OCI-LY3 (cell line): ENCODE measurements around the gene IFNA17.
"Not testable (repeated sequence)": the region's sequence is repeated elsewhere in the genome, so short reads cannot be mapped to it uniquely, and the experiment has no call there.

Experiments
- H2AFZ ChIP-seq: fragments of 200-600, 300-600 bp; shearing (Covaris generic); 2 replicates; pipeline ENCODE4 v1.6.0; 2014; ENCODE audit warnings: antibody characterized with exemption, low read depth, low read length
- H3K27ac ChIP-seq: fragments of 200-600, 300-600 bp; sonication (generic); 2 replicates; pipeline ENCODE4 v1.5.1; 2014; ENCODE audit warnings: mild to moderate bottlenecking, low read length, moderate library complexity, mixed read lengths
- H3K27me3 ChIP-seq: fragments of 200-600, 300-600 bp; sonication (generic); 2 replicates; pipeline ENCODE4 v1.6.1; 2014; ENCODE audit warnings: low read depth, low read length, mixed read lengths
- H3K36me3 ChIP-seq: fragments of 200-600, 300-600 bp; sonication (generic); replicated peaks from 2 replicates; pipeline ENCODE3; 2014; ENCODE audit warnings: low read depth, low read length, mixed read lengths
- H3K4me1 ChIP-seq: fragments of 300-600, 200-600 bp; sonication (generic); 2 replicates; pipeline ENCODE4 v1.6.1; 2014; ENCODE audit warnings: low read length, mixed read lengths
- H3K4me2 ChIP-seq: fragments of 200-600, 300-600 bp; sonication (generic); 2 replicates; pipeline ENCODE4 v1.6.1; 2014; ENCODE audit warnings: low read length, mixed read lengths
- H3K4me3 ChIP-seq: fragments of 300-600, 200-600 bp; sonication (generic); 2 replicates; pipeline ENCODE4 v1.5.1; 2014; ENCODE audit warnings: antibody characterized with exemption, mild to moderate bottlenecking, low read length, moderate library complexity
- H3K79me2 ChIP-seq: fragments of 300-600, 200-600 bp; shearing (Covaris generic); 2 replicates; pipeline ENCODE4 v1.6.1; 2014; ENCODE audit warnings: mild to moderate bottlenecking, low read length, mixed read lengths
- H3K9ac ChIP-seq: fragments of 300-600, 200-600 bp; shearing (Covaris generic); 2 replicates; pipeline ENCODE4 v1.6.0; 2014; ENCODE audit warnings: mild to moderate bottlenecking, low read length, moderate library complexity
- H3K9me3 ChIP-seq: fragments of 200-600, 300-600 bp; shearing (Covaris generic); 2 replicates; pipeline ENCODE4 v1.6.1; 2014; ENCODE audit warnings: low read length, mixed read lengths; ENCODE audit not compliant: insufficient read depth
- H4K20me1 ChIP-seq: fragments of 200-600, 300-600 bp; sonication (generic); 2 replicates; pipeline ENCODE4 v1.6.1; 2016; ENCODE audit warnings: low read length, mixed read lengths; ENCODE audit not compliant: insufficient read depth
- CTCF ChIP-seq: fragments of 200-600, 300-600 bp; sonication (generic); IDR thresholded peaks from 2 replicates; pipeline ENCODE4 v1.5.1; 2014; ENCODE audit warnings: antibody characterized with exemption, low read length, low read depth

IFNA17 gene

GRCh38 chr9:21182810-21183736, 44.9 kb downstream of the IFNA17 start:
- H3K79me2 ChIP-seq, H4K20me1 ChIP-seq, H3K9ac ChIP-seq, H2AFZ ChIP-seq, H3K9me3 ChIP-seq, H3K27me3 ChIP-seq, H3K36me3 ChIP-seq: not testable (repeated sequence)
- Histone ChIP-seq H3K27ac (peak overlapping the region; percentile 66), H3K4me1 (peaks cover 19% of the 10 kb centered on the region), H3K4me3 (peak overlapping the region; percentile 17; the same call in 1 of the 2 replicates), H3K4me2 (peak overlapping the region; percentile 61)
- TF ChIP-seq CTCF: peak; percentile 78
